IPS-18c (cell line): ENCODE results near the gene CD86.
"Not testable (repeated sequence)": the region's sequence is repeated elsewhere in the genome, so short reads cannot be mapped to it uniquely, and the experiment has no call there.

Source experiments
- H3K4me3 ChIP-seq: 2 replicates; pipeline ENCODE4 v1.7.0; 2013; ENCODE audit warnings: low read depth, mild to moderate bottlenecking, low read length, moderate library complexity; ENCODE audit not compliant: insufficient read depth
- H3K9me3 ChIP-seq: one replicate; pipeline ENCODE4 v1.6.1; 2013; ENCODE audit warnings: mild to moderate bottlenecking, low read length, moderate library complexity; ENCODE audit not compliant: control insufficient read depth, insufficient read depth

CD86 gene

GRCh38 chr3:122047296-122047695 is 7.9 kb upstream of the CD86 start:
- not testable (repeated sequence) for H3K4me3 ChIP-seq, H3K9me3 ChIP-seq

GRCh38 chr3:122047773-122048172 is 7.4 kb upstream of the CD86 start:
- not testable (repeated sequence) for H3K9me3 ChIP-seq, H3K4me3 ChIP-seq

- Histone ChIP-seq H3K9me3 (no peaks in the 10 kb centered on the region), H3K4me3 (no peak overlapping the region)
These were observed 2.2 kb upstream of the CD86 start for GRCh38 chr3:122052968-122053367.

GRCh38 chr3:122057671-122058070 is 2.5 kb downstream of the CD86 start:
- H3K9me3 ChIP-seq: no peaks in the 10 kb centered on the region
- H3K4me3 ChIP-seq: no peak overlapping the region

- Histone ChIP-seq H3K4me3 (no peak overlapping the region), H3K9me3 (no peaks in the 10 kb centered on the region)
These were observed 3.1 kb downstream of the CD86 start for GRCh38 chr3:122058294-122058693.

- H3K9me3 ChIP-seq: no peaks in the 10 kb centered on the region
- H3K4me3 ChIP-seq: no peak overlapping the region
These were observed 5.0 kb downstream of the CD86 start for GRCh38 chr3:122060040-122060698.

GRCh38 chr3:122063908-122064307 is 8.7 kb downstream of the CD86 start:
- H3K9me3 ChIP-seq: no peaks in the 10 kb centered on the region
- H3K4me3 ChIP-seq: no peak overlapping the region

GRCh38 chr3:122064326-122064725 is 9.2 kb downstream of the CD86 start:
- no peaks in the 10 kb centered on the region for H3K9me3 ChIP-seq
- no peak overlapping the region for H3K4me3 ChIP-seq

- Histone ChIP-seq H3K9me3 (no peaks in the 10 kb centered on the region), H3K4me3 (no peak overlapping the region)
These were observed 11.4 kb downstream of the CD86 start for GRCh38 chr3:122066331-122067213.

GRCh38 chr3:122067214-122067550 is 12.0 kb downstream of the CD86 start:
- Histone ChIP-seq H3K4me3 (no peak overlapping the region), H3K9me3 (no peaks in the 10 kb centered on the region)

GRCh38 chr3:122067588-122068240 is 12.6 kb downstream of the CD86 start:
- H3K9me3 ChIP-seq: no peaks in the 10 kb centered on the region
- H3K4me3 ChIP-seq: no peak overlapping the region

GRCh38 chr3:122074621-122075265 is 19.6 kb downstream of the CD86 start:
- H3K4me3 ChIP-seq: no peak overlapping the region
- no peaks in the 10 kb centered on the region for H3K9me3 ChIP-seq

- no peaks in the 10 kb centered on the region for H3K9me3 ChIP-seq
- H3K4me3 ChIP-seq: no peak overlapping the region
These were observed 21.5 kb downstream of the CD86 start for GRCh38 chr3:122076491-122077292.

GRCh38 chr3:122077293-122078234 is 22.4 kb downstream of the CD86 start:
- Histone ChIP-seq H3K4me3 (no peak overlapping the region), H3K9me3 (no peaks in the 10 kb centered on the region)

- H3K4me3 ChIP-seq: no peak overlapping the region
- no peaks in the 10 kb centered on the region for H3K9me3 ChIP-seq
These were observed 23.2 kb downstream of the CD86 start for GRCh38 chr3:122078235-122078935.
